Keratinocyte (primary cell): ENCODE data around the gene SCYGR2.

Experiments used
- CTCF ChIP-seq, 3 experiments: IDR thresholded peaks in 1 of 3; conservative IDR thresholded peaks in 1 of 3; optimal IDR thresholded peaks in 1 of 3; 2 replicates in 2 of 3; 3 replicates in 1 of 3; pipeline versions ENCODE3 to v1.5.1; 2011; ENCODE audit warnings: low read length in 3 of 3, mild to moderate bottlenecking in 3 of 3, moderate library complexity in 2 of 3, control low read depth in 1 of 3, inconsistent platforms in 1 of 3; ENCODE audit not compliant: insufficient read depth in 2 of 3; ENCODE audit errors: extremely low read depth in 1 of 3
- EZH2 ChIP-seq: IDR thresholded peaks from one replicate; pipeline ENCODE4 v1.6.1; 2012; ENCODE audit warnings: inconsistent platforms, mild to moderate bottlenecking, low read length, moderate library complexity

DNA sequence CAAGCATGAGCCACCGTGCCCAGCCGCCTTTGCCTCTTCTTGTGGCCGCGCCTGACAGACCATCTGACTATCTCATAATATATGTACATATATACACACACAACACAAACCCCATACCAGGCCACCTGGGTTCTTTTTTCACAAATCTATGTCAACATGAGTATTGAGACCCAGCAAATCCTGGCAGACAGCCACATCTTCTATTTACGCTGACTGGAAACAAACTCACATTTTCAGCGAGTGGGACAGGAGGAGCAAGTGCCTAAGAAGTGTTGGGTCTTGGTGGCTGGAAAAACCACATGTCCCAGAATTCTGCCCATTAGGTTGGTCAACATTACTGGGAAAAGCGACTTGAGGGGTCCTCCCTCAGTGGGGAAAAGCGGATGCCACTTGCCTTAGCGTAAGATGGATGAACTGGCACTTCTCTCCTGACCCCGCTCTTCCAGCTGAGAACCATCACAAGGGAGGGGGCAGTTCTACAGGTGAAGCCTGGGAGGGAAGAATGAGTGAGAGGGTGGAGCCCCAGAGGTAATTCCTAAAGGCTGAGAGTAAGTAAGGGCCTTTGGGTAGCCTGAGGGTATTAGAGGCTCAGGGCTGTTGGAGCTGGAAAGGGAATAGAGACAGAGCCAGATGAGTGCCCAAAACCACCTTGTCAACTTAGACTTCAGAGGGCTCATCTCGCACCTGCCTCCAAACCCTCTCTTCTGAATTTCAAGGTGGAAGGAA, 14.0 kb downstream of the SCYGR2 start:
- no peak for TF ChIP-seq CTCF (optimal IDR thresholded peaks at IDR 0.05 in 1 of 3, IDR thresholded peaks at IDR 0.05 in 1 of 3, conservative IDR thresholded peaks at IDR 0.05 in 1 of 3; ENCODE audit: extremely low read depth in 1 of 3, insufficient read depth in 2 of 3, low read length in 3 of 3)
- TF ChIP-seq EZH2, result no peak
